ENCODE results near the gene EIF5A2. TPM values are rescaled to one million over a fixed set of nuclear protein-coding genes. Genes with fewer than 3 reads are reported as not detected.
"Not testable (repeated sequence)": the region's sequence is repeated elsewhere in the genome, so short reads cannot be mapped to it uniquely, and the experiment has no call there.

EIF5A2 gene
- polyA plus RNA-seq, 1 donor: 4.1 TPM

DNA sequence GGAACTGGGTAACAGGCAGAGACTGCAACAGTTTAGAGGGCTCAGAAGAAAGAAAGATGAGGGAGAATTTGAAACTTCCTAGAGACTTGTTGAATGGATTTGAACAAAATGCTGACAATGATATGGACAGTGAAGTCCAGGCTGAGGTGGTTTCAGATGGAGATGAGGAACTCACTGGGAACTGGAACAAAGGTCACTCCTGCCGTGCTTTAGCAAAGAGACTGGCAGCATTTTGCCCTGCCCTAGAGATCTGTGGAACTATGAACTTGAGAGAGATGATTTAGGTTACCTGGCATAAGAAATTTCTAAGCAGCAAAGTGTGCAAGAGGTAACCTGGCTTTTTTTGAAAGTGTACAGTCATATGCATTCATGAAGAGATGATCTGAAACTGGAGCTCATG is 11.7 kb downstream of the EIF5A2 start:
- DNase-seq: no peak

DNA sequence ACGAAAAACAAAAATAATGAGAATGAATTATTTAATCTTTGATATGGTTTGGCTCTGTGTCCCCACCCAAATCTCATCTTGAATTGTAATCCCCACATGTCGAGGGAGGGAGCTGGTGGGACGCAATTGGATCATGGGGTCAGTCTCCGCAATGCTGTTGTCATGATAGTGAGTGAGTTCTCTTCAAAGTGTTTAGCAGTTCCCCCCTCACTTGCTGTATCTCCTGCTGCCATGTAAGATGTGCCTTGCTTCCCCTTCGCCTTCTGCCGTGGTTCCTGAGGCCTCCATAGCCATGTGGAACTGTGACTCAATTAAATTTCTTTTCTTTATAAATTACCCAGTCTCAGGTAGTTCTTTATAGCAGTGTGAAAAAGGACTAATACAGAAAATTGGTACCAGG is 12.1 kb downstream of the EIF5A2 start:
- DNase-seq: not testable (repeated sequence)

GRCh38 chr3:170893895-170894294 is 14.5 kb downstream of the EIF5A2 start:
- DNase-seq: no peak

DNA sequence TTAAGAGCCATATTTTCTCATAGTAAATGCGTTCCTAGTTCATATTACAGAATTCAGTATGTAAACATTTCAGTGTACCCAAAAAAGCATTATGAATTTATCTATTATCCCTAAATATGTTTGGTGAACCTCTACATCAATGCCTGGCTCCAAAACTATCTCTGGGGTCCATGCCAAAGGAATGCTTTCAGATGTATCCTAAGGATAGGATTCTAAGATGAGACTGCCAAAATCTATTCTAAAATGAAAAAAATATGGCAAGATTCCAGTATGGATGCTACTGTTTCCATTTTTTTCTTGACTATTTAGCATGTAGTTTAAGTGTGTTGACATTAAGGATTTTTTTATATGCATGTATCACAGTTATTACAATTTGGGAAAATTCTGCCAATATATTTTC is 18.8 kb downstream of the EIF5A2 start:
- DNase-seq: no peak

DNA sequence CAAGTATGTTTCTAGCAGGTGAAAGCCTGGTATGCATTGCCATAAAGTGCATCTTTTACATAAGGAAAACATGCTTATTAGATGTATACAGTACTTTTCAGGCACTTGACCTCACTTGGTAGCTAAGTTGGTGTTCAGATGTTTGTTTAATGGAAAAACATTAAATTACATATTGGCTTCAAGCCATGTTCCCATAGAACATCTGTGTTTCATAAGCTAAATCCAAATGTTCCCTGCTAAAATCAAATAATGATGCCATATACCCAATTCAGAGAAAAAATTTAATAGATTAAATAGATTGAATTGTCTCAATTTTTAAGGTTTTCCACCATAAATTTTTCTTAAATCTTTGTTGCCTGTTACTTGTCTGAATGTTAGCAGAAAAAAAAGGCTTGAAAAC is 19.3 kb downstream of the EIF5A2 start:
- DNase-seq: no peak

GRCh38 chr3:170884109-170884930 is 24.1 kb downstream of the EIF5A2 start:
- not testable (repeated sequence) for DNase-seq

- not testable (repeated sequence) for DNase-seq
These were observed 29.7 kb downstream of the EIF5A2 start for GRCh38 chr3:170878688-170879087.

- DNase-seq: not testable (repeated sequence)
These were observed 31.1 kb downstream of the EIF5A2 start for GRCh38 chr3:170877311-170877710.

DNA sequence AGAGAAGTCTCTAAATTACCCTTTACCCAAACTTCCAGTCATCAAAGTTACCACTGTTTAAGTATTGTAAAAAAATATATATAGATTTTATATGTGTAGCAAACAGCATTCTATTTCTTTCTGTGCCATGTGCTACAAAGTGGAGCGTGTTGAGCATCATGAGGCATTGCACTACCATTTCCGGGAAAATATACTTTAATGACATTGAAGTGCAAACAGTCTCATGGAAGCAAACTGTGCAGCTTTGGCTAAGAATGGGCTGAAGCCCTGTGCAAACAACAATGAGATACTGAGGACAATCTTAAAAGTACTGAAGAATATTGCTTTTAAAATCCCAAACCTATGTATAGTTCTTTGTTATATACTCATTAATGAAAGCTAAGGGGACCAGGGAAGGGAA is 31.9 kb downstream of the EIF5A2 start:
- no peak for DNase-seq

- DNase-seq: peak; percentile 98
These were observed 38.5 kb downstream of the EIF5A2 start, which contains the start of gene RPL22L1 for GRCh38 chr3:170869645-170870593. Gene RPL22L1, minus strand, starts transcription at chr3:170870195. Its CDS starts 28 bp downstream, at chr3:170870167.

GRCh38 chr3:170869239-170869590 is 39.2 kb downstream of the EIF5A2 start:
- DNase-seq: peak; percentile 14

- no peak for DNase-seq
These were observed 39.7 kb downstream of the EIF5A2 start for GRCh38 chr3:170868577-170869238.

- DNase-seq: no peak
These were observed 41.1 kb downstream of the EIF5A2 start for GRCh38 chr3:170867143-170867937.

DNA sequence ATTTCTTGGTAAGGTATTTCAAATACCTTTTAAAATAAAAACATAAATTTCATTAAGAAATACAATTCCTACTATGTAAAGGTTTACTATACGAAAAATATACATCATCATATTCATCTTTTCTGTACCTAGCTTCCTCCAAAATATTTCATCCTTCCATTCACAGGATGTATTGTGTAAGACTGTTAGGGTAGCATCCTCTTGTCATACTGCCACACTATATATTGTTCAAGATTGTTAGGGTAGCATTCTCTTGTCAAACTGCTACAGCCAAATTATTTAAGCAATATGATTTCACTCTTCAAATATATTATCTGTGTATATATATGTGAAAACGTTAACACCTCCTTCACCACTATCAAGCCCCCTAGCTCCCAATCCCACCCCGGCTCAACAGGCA is 41.9 kb downstream of the EIF5A2 start:
- no peak for DNase-seq

- DNase-seq: no peak
These were observed 43.0 kb downstream of the EIF5A2 start for GRCh38 chr3:170865209-170866094.

DNA sequence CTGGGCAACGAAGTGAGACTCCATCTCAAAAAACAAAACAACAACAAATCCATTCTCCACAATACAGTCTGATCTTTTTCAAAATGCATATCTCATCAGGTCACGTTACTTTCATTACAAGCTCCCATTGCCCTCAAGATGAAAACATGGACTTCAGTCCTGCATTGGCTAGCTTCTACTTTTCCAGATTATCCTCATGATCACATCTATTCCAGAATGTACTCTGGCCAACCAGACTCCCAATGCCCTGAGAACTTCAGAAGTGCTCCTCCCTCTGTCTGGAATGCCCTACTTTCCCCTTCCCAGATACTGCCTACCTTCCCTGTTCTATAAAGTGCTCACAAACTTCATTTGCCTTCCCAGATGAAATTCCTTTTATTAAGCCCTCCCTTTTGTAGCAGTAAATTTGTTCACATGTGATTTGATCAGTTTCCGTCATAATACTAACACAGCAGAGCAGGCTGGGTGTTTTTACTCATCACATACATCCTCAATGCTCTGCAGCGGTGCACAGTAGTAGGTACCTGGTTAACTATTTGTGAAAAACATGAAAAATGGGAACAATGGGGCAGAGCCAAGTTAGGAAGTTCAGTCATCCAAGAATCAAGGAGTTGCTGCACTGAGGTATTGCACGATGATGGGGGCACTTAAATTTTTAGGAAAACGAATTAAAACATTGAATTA is 43.8 kb downstream of the EIF5A2 start:
- no peak for DNase-seq

DNA sequence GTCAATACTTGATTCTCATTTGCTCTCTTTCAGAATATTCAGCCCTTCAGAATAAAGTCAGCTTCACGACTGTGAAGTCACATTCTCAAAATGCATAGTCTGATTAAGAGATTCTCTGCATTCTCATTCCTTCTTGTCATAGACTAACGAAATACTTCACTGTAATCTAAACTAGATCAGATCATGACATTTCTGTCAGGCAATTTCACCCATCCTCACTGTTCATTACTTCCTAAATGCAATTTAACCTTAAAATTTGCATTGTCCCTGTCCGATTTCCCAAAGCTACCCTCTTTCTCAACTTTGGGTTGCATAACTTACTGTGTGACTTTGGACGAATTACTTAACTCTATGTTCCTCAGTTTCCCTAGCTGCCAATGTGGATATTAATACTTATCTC is 44.6 kb downstream of the EIF5A2 start:
- DNase-seq: no peak

GRCh38 chr3:170862618-170863374 is 45.6 kb downstream of the EIF5A2 start:
- DNase-seq: no peak

DNA sequence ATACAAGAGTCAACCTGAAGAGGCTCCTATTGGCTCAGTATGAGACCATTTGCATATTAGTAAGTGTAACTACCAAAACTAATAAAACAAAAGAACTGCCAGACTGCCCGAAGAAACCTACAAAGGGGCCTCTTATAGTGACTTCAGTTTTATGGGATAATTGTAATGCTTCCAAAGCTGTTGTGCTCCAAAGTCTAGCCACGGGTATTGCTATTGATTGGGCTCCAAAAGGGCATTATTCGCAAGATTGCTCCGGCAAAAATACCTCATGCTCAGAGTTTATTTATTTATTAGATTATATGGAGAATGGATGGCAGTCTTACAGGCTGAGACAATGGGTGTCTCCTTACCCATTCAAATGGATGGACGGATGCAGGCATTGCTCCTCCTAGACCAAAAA is 49.8 kb downstream of the EIF5A2 start:
- DNase-seq: no peak

DNA sequence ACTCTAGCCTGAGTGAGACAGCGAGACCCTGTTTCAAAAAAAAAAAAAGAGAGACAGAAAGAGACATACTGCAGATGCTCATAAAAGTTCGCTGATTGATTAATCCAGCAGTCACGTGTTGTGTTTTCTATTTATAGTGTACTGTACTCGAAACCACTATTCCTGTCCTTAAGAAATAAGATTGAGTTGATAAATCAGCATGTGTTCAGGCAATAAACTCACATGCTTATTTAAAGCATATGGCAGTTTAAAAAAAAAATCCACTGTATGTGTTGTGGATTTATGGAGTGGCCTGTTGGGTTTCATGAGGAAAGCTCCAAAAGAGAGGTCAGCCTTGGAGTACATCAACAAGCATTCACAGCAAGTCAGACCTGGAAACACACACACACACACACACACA is 56.1 kb downstream of the EIF5A2 start:
- no peak for DNase-seq

Measured in hindlimb muscle (tissue), 1 donor.